ENCODE results near the gene CCDC182. TPM values are rescaled to one million over a fixed set of nuclear protein-coding genes. Genes with fewer than 3 reads are reported as not detected.

The CCDC182 gene
- total RNA-seq, 1 donor = not detected

GRCh38 chr17:57721967-57722703 is 23.0 kb downstream of the CCDC182 start:
- Histone ChIP-seq H3K4me2 (ENCODE audit: insufficient read depth, low read length) (no peak overlapping the region), H3K27me3 (ENCODE audit: insufficient read depth, low read length) (peaks cover 6% of the 10 kb centered on the region), H3K9me3 (ENCODE audit: low read depth, low read length) (no peaks in the 10 kb centered on the region), H3K79me2 (ENCODE audit: insufficient read depth, low read length) (no peaks in the 10 kb centered on the region), H3K27ac (ENCODE audit: low read depth, low read length) (no peak overlapping the region), H3K4me3 (ENCODE audit: insufficient read depth, low read length) (no peak overlapping the region), H3K36me3 (ENCODE audit: insufficient read depth, low read length) (no peaks in the 10 kb centered on the region), H4K20me1 (ENCODE audit: insufficient read depth, low read length) (no peaks in the 10 kb centered on the region), H3K4me1 (ENCODE audit: insufficient read depth, low read length) (no peaks in the 10 kb centered on the region), H2AFZ (ENCODE audit: low read length) (no peak overlapping the region)
- no peak for DNase-seq (ENCODE audit: insufficient read length, low spot score, missing footprints)
- no peak for TF ChIP-seq CTCF (IDR thresholded peaks at IDR 0.05; ENCODE audit: extremely low read depth, low read depth, low read length)

GRCh38 chr17:57720386-57721035 is 24.6 kb downstream of the CCDC182 start:
- no peak overlapping the region for H3K4me2 ChIP-seq (ENCODE audit: insufficient read depth, low read length)
- H3K4me1 ChIP-seq (ENCODE audit: insufficient read depth, low read length) = no peaks in the 10 kb centered on the region
- no peak for DNase-seq (ENCODE audit: insufficient read length, low spot score, missing footprints)
- H3K36me3 ChIP-seq (ENCODE audit: insufficient read depth, low read length) = no peaks in the 10 kb centered on the region
- H4K20me1 ChIP-seq (ENCODE audit: insufficient read depth, low read length) = no peaks in the 10 kb centered on the region
- no peaks in the 10 kb centered on the region for H3K79me2 ChIP-seq (ENCODE audit: insufficient read depth, low read length)
- no peak overlapping the region for H3K27ac ChIP-seq (ENCODE audit: low read depth, low read length)
- H3K9me3 ChIP-seq (ENCODE audit: low read depth, low read length) = no peaks in the 10 kb centered on the region
- no peak for TF ChIP-seq CTCF (IDR thresholded peaks at IDR 0.05; ENCODE audit: extremely low read depth, low read depth, low read length)
- no peak overlapping the region for H2AFZ ChIP-seq (ENCODE audit: low read length)
- H3K4me3 ChIP-seq (ENCODE audit: insufficient read depth, low read length) = no peak overlapping the region
- H3K27me3 ChIP-seq (ENCODE audit: insufficient read depth, low read length) = peaks cover 6% of the 10 kb centered on the region

- H3K4me2 ChIP-seq (ENCODE audit: insufficient read depth, low read length) = no peak overlapping the region
- H3K27ac ChIP-seq (ENCODE audit: low read depth, low read length) = no peak overlapping the region
- no peak for TF ChIP-seq CTCF (IDR thresholded peaks at IDR 0.05; ENCODE audit: extremely low read depth, low read depth, low read length)
- no peaks in the 10 kb centered on the region for H4K20me1 ChIP-seq (ENCODE audit: insufficient read depth, low read length)
- H3K79me2 ChIP-seq (ENCODE audit: insufficient read depth, low read length) = no peaks in the 10 kb centered on the region
- peak; percentile 79 for DNase-seq (ENCODE audit: insufficient read length, low spot score, missing footprints)
- H3K4me1 ChIP-seq (ENCODE audit: insufficient read depth, low read length) = no peaks in the 10 kb centered on the region
- no peak overlapping the region for H2AFZ ChIP-seq (ENCODE audit: low read length)
- H3K27me3 ChIP-seq (ENCODE audit: insufficient read depth, low read length) = peaks cover 8% of the 10 kb centered on the region
- H3K36me3 ChIP-seq (ENCODE audit: insufficient read depth, low read length) = no peaks in the 10 kb centered on the region
- no peaks in the 10 kb centered on the region for H3K9me3 ChIP-seq (ENCODE audit: low read depth, low read length)
- no peak overlapping the region for H3K4me3 ChIP-seq (ENCODE audit: insufficient read depth, low read length)
Measured at GRCh38 chr17:57718878-57719277, 26.2 kb downstream of the CCDC182 start.

GRCh38 chr17:57715981-57716380 is 29.1 kb downstream of the CCDC182 start:
- no peaks in the 10 kb centered on the region for H3K79me2 ChIP-seq (ENCODE audit: insufficient read depth, low read length)
- no peaks in the 10 kb centered on the region for H3K9me3 ChIP-seq (ENCODE audit: low read depth, low read length)
- TF ChIP-seq CTCF (IDR thresholded peaks at IDR 0.05; ENCODE audit: extremely low read depth, low read depth, low read length) = no peak
- no peak overlapping the region for H3K4me2 ChIP-seq (ENCODE audit: insufficient read depth, low read length)
- no peak overlapping the region for H3K27ac ChIP-seq (ENCODE audit: low read depth, low read length)
- no peak overlapping the region for H2AFZ ChIP-seq (ENCODE audit: low read length)
- no peak for DNase-seq (ENCODE audit: insufficient read length, low spot score, missing footprints)
- H3K27me3 ChIP-seq (ENCODE audit: insufficient read depth, low read length) = peaks cover 15% of the 10 kb centered on the region
- no peak overlapping the region for H3K4me3 ChIP-seq (ENCODE audit: insufficient read depth, low read length)
- H3K4me1 ChIP-seq (ENCODE audit: insufficient read depth, low read length) = no peaks in the 10 kb centered on the region
- H4K20me1 ChIP-seq (ENCODE audit: insufficient read depth, low read length) = no peaks in the 10 kb centered on the region
- no peaks in the 10 kb centered on the region for H3K36me3 ChIP-seq (ENCODE audit: insufficient read depth, low read length)
